Trophoblast cell (in vitro differentiated cells and primary cell): ENCODE data around the gene LOXL3.
A peak's percentile ranks its signal among the peaks of the same experiment; 100 is the strongest.

ENCODE experiments used
- DNase-seq, 2 donors: peaks; one replicate each; pipeline ENCODE4 v3.0.0-alpha.2; 2016
- H2AFZ ChIP-seq: 2 replicates; pipeline ENCODE4 v1.6.1; 2013; ENCODE audit warnings: low read length, moderate library complexity, mild to moderate bottlenecking; ENCODE audit not compliant: insufficient read depth, poor library complexity
- H2AK5ac ChIP-seq: 2 replicates; pipeline ENCODE4 v1.6.1; 2013; ENCODE audit warnings: mild to moderate bottlenecking, low read length
- H2BK120ac ChIP-seq: 2 replicates; pipeline ENCODE4 v1.6.1; 2013; ENCODE audit warnings: low read length, mild to moderate bottlenecking, moderate library complexity; ENCODE audit not compliant: insufficient read depth, poor library complexity
- H2BK12ac ChIP-seq: 2 replicates; pipeline ENCODE4 v1.6.1; 2013; ENCODE audit warnings: mild to moderate bottlenecking, low read length, moderate library complexity
- H2BK5ac ChIP-seq: 2 replicates; pipeline ENCODE4 v1.6.1; 2013; ENCODE audit warnings: low read length, low read depth, moderate library complexity, mild to moderate bottlenecking; ENCODE audit not compliant: poor library complexity
- H3K14ac ChIP-seq: 2 replicates; pipeline ENCODE4 v1.6.1; 2013; ENCODE audit warnings: mild to moderate bottlenecking, low read length
- H3K18ac ChIP-seq: 2 replicates; pipeline ENCODE4 v1.6.1; 2013; ENCODE audit warnings: mild to moderate bottlenecking, low read length
- H3K23ac ChIP-seq: 2 replicates; pipeline ENCODE4 v1.6.1; 2013; ENCODE audit warnings: low read length
- H3K27ac ChIP-seq: 2 replicates; pipeline ENCODE4 v1.5.1; 2013; ENCODE audit warnings: low read depth, mild to moderate bottlenecking, inconsistent platforms, low read length, moderate library complexity
- H3K27me3 ChIP-seq: 2 replicates; pipeline ENCODE4 v1.6.1; 2013; ENCODE audit warnings: inconsistent platforms, mild to moderate bottlenecking, low read length, moderate library complexity; ENCODE audit not compliant: insufficient read depth
- H3K36me3 ChIP-seq, 2 experiments: 1 replicate in 1 of 2; 2 replicates in 1 of 2; pipeline ENCODE4 v1.6.1; 2013; ENCODE audit warnings: low read length in 2 of 2, mild to moderate bottlenecking in 2 of 2, moderate library complexity in 1 of 2; ENCODE audit not compliant: insufficient read depth in 2 of 2, control insufficient read depth in 1 of 2
- H3K4ac ChIP-seq: 2 replicates; pipeline ENCODE4 v1.6.1; 2013; ENCODE audit warnings: low read depth, mild to moderate bottlenecking, low read length, moderate library complexity
- H3K4me1 ChIP-seq, 2 experiments: 1 replicate in 1 of 2; 2 replicates in 1 of 2; pipeline ENCODE4 v1.6.1; 2013; ENCODE audit warnings: low read length in 2 of 2, mild to moderate bottlenecking in 2 of 2, moderate library complexity in 1 of 2; ENCODE audit not compliant: insufficient read depth in 2 of 2, control insufficient read depth in 1 of 2
- H3K4me2 ChIP-seq: 2 replicates; pipeline ENCODE4 v1.6.1; 2013; ENCODE audit warnings: inconsistent platforms, mild to moderate bottlenecking, low read length, moderate library complexity
- H3K4me3 ChIP-seq: 2 replicates; pipeline ENCODE4 v1.5.1; 2013; ENCODE audit warnings: mild to moderate bottlenecking, low read depth, low read length, inconsistent platforms
- H3K79me1 ChIP-seq: one replicate; pipeline ENCODE4 v1.6.1; 2013; ENCODE audit warnings: low read length
- H3K79me2 ChIP-seq: 2 replicates; pipeline ENCODE4 v1.6.1; 2013; ENCODE audit warnings: low read length, mild to moderate bottlenecking; ENCODE audit not compliant: control insufficient read depth, insufficient read depth, poor library complexity
- H3K9ac ChIP-seq: 2 replicates; pipeline ENCODE4 v1.6.1; 2013; ENCODE audit warnings: mild to moderate bottlenecking, low read length
- H3K9me3 ChIP-seq: 2 replicates; pipeline ENCODE4 v1.6.1; 2013; ENCODE audit warnings: low read depth, mild to moderate bottlenecking, control low read depth, inconsistent platforms, low read length; ENCODE audit not compliant: insufficient read depth
- H4K12ac ChIP-seq: 2 replicates; pipeline ENCODE4 v1.6.1; 2013; ENCODE audit warnings: low read depth, mild to moderate bottlenecking, low read length, moderate library complexity
- H4K8ac ChIP-seq: 2 replicates; pipeline ENCODE4 v1.6.1; 2013; ENCODE audit warnings: low read depth, mild to moderate bottlenecking, low read length, moderate library complexity
- H4K91ac ChIP-seq: one replicate; pipeline ENCODE4 v1.6.1; 2013; ENCODE audit warnings: low read depth, mild to moderate bottlenecking, low read length, moderate library complexity
- WGBS: extraction: QIAGEN DNeasy Blood & Tissue Kit; methylation state at CpG from one replicate; pipeline ENCODE4 v1.1.7; 2013; ENCODE audit warnings: missing lambda C conversion rate; ENCODE audit not compliant: insufficient read length, insufficient coverage; ENCODE audit errors: extremely low coverage; 5-methylcytosine and 5-hydroxymethylcytosine counted together

Gene LOXL3

DNA sequence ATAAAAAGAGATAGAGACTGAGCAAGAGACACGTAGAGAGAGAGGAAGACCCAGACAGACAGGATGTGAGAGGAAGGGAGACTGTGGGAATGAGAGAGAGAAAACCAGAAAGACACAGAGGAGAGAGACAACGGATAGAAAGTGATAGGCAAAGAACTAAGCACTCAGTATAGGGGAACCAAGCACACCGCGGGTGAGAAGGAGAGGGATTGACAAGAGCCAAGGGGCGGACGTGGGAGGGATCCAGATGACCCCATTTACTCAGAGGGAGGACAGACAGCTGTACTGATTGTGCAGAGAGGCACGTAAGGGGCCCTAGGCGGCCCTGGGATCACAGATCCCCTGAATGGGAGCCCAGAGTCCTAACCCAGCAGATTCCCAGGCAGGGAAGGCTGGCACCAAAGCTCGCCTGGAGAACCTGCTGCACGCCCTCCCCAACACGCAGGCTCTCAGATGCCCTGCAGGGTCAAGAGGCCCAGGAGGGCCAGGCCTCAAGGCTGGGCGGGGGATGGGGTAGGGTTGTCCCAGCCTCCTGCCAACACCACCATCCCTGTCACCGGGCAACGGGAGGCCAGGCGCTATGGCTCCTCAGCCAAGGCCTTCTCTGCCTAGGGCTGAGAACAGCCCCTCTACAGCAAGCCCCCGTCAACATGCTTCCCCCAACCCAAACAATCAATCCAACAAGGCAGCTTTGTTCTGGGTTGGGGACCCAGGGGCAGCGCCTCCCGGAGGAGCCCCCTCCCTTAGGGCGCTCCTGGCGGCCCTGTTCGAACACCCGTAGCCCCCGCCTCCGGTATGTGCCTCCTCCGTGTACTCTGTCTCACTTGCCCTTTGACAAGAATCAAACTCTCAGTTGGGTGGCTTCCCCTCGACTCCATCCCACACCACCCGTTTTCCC is 579 bp downstream of the LOXL3 start:
- no CpG with 5 or more reads among the region's 27 CpGs for WGBS

DNA sequence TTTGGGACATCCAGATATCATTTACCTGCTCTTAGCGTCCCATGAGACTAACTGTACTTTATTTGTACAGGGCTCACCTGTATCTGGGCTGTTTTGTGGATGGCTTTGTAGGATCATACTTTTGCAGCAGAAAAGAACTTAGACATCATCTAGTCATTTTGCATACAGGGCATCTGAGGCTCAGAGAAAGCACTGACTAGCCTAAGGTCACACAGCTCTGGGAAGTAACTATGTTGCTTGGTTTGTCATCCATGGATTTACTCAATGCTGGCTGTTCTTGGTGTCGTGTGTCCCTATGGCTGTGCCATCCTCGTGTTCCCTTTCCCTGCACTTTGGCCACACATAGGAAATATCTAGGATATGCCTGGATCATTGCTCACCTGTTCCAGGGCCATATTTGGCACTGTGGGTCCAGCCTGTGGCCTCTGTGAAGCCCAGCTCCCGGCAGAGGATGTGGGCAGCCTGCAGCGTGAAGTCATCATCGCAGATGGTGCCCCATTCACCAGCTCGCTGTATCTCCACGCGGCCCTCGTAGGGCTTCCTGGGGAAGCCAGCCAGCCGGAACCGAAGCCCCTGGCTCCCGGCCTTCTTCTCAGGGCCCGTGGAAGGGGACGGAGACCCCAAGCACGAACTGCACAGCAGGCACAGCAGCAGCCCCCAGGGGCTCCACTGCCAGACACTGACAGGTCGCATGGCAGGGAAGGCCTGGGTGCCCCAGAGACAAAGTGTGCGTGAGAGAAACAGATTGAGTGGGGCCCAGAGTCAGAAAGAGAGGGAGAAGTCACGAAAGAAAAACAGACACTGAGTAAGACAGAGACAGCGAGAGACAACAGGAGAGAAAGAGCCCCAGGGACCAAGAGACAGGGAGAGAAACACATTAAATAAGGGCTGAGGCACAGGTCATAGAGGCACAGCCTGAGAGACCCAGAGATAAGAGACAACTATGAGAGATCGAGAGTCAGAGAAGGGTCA is 1.5 kb downstream of the LOXL3 start:
- no peak overlapping the region for H2BK5ac ChIP-seq
- no peak overlapping the region for H3K18ac ChIP-seq
- H3K23ac ChIP-seq: no peak overlapping the region
- no peak overlapping the region for H4K91ac ChIP-seq
- H2AK5ac ChIP-seq: no peak overlapping the region
- peaks cover 12% of the 10 kb centered on the region for H3K9me3 ChIP-seq
- no peak overlapping the region for H3K14ac ChIP-seq
- H3K79me2 ChIP-seq: no peaks in the 10 kb centered on the region
- no peak overlapping the region for H4K12ac ChIP-seq
- WGBS: no CpG with 5 or more reads among the region's 21 CpGs
- no peak overlapping the region for H3K27ac ChIP-seq
- no peaks in the 10 kb centered on the region for H3K36me3 ChIP-seq
- peaks cover 43% of the 10 kb centered on the region for H3K27me3 ChIP-seq
- no peak overlapping the region for H4K8ac ChIP-seq
- no peak overlapping the region for H3K4ac ChIP-seq
- H3K9ac ChIP-seq: no peak overlapping the region
- no peak overlapping the region for H3K4me3 ChIP-seq
- H2BK120ac ChIP-seq: no peak overlapping the region
- peaks cover 13 to 24% of the 10 kb centered on the region in 2 experiments for H3K4me1 ChIP-seq
- H2BK12ac ChIP-seq: no peak overlapping the region
- no peak overlapping the region for H3K4me2 ChIP-seq
- peaks cover 7% of the 10 kb centered on the region for H3K79me1 ChIP-seq
- no peak for DNase-seq
- H2AFZ ChIP-seq: no peak overlapping the region

More for the DNA sequence above, 579 bp downstream of the LOXL3 start:
- no peak overlapping the region for H2BK120ac ChIP-seq
- no peak overlapping the region for H2BK5ac ChIP-seq
- peak overlapping the region; percentile 18 for H4K8ac ChIP-seq
- H3K27ac ChIP-seq: no peak overlapping the region
- no peaks in the 10 kb centered on the region for H3K36me3 ChIP-seq
- H3K18ac ChIP-seq: no peak overlapping the region
- peak overlapping the region; percentile 13 for H2BK12ac ChIP-seq
- peaks cover 7% of the 10 kb centered on the region for H3K79me1 ChIP-seq
- H3K9me3 ChIP-seq: peaks cover 12% of the 10 kb centered on the region
- no peak for DNase-seq
- H3K23ac ChIP-seq: no peak overlapping the region
- peak overlapping the region; percentile 29 for H3K9ac ChIP-seq
- no peak overlapping the region for H2AK5ac ChIP-seq
- peak overlapping the region; percentile 82 for H3K4me2 ChIP-seq
- H4K91ac ChIP-seq: no peak overlapping the region
- no peak overlapping the region for H3K4me3 ChIP-seq
- H4K12ac ChIP-seq: no peak overlapping the region
- H2AFZ ChIP-seq: peak overlapping the region; percentile 17
- H3K79me2 ChIP-seq: no peaks in the 10 kb centered on the region
- H3K4ac ChIP-seq: no peak overlapping the region
- no peak overlapping the region for H3K14ac ChIP-seq
- peaks cover 13 to 24% of the 10 kb centered on the region in 2 experiments for H3K4me1 ChIP-seq
- peaks cover 40% of the 10 kb centered on the region for H3K27me3 ChIP-seq

GRCh38 chr2:74551530-74551929 is 2.2 kb downstream of the LOXL3 start:
- Histone ChIP-seq H3K4me2 (no peak overlapping the region), H3K36me3 (no peaks in the 10 kb centered on the region), H3K79me1 (peaks cover 7% of the 10 kb centered on the region), H4K8ac (no peak overlapping the region), H3K23ac (no peak overlapping the region), H3K4me1 (peaks cover 13 to 24% of the 10 kb centered on the region in 2 experiments), H3K4me3 (no peak overlapping the region), H3K14ac (no peak overlapping the region), H2AK5ac (no peak overlapping the region), H2BK12ac (no peak overlapping the region), H2BK120ac (no peak overlapping the region), H3K27ac (no peak overlapping the region), H3K79me2 (no peaks in the 10 kb centered on the region), H2AFZ (no peak overlapping the region), H3K4ac (no peak overlapping the region), H2BK5ac (no peak overlapping the region), H4K91ac (no peak overlapping the region), H4K12ac (no peak overlapping the region), H3K18ac (no peak overlapping the region), H3K9me3 (peaks cover 9% of the 10 kb centered on the region), H3K27me3 (peaks cover 43% of the 10 kb centered on the region), H3K9ac (no peak overlapping the region)
- no peak for DNase-seq

- H3K4ac ChIP-seq: no peak overlapping the region
- H3K79me1 ChIP-seq: peaks cover 7% of the 10 kb centered on the region
- H4K91ac ChIP-seq: no peak overlapping the region
- peaks cover 12 to 21% of the 10 kb centered on the region in 2 experiments for H3K4me1 ChIP-seq
- no peak overlapping the region for H3K27ac ChIP-seq
- H3K4me2 ChIP-seq: no peak overlapping the region
- no peak overlapping the region for H3K4me3 ChIP-seq
- no peak for DNase-seq
- no peak overlapping the region for H2AFZ ChIP-seq
- no peaks in the 10 kb centered on the region for H3K36me3 ChIP-seq
- H2BK12ac ChIP-seq: no peak overlapping the region
- H3K27me3 ChIP-seq: peaks cover 37% of the 10 kb centered on the region
- H2BK120ac ChIP-seq: no peak overlapping the region
- no peak overlapping the region for H3K18ac ChIP-seq
- H3K23ac ChIP-seq: no peak overlapping the region
- no peak overlapping the region for H4K8ac ChIP-seq
- peaks cover 8% of the 10 kb centered on the region for H3K9me3 ChIP-seq
- no peaks in the 10 kb centered on the region for H3K79me2 ChIP-seq
- WGBS: no CpG with 5 or more reads among the region's 7 CpGs
- no peak overlapping the region for H3K9ac ChIP-seq
- H3K14ac ChIP-seq: no peak overlapping the region
- no peak overlapping the region for H4K12ac ChIP-seq
- H2BK5ac ChIP-seq: no peak overlapping the region
- H2AK5ac ChIP-seq: no peak overlapping the region
These were observed 3.5 kb downstream of the LOXL3 start for GRCh38 chr2:74550231-74550630.
